OCI-M2 (cell line): ENCODE measurements around the gene LCN2.
A peak's percentile ranks its signal among the peaks of the same experiment; 100 is the strongest.

ENCODE experiments used
- DNase-seq: peaks from one replicate; lab custom pipeline; 2025; ENCODE audit not compliant: unreplicated experiment; lab: John Stamatoyannopoulos, UW

LCN2 gene

DNA sequence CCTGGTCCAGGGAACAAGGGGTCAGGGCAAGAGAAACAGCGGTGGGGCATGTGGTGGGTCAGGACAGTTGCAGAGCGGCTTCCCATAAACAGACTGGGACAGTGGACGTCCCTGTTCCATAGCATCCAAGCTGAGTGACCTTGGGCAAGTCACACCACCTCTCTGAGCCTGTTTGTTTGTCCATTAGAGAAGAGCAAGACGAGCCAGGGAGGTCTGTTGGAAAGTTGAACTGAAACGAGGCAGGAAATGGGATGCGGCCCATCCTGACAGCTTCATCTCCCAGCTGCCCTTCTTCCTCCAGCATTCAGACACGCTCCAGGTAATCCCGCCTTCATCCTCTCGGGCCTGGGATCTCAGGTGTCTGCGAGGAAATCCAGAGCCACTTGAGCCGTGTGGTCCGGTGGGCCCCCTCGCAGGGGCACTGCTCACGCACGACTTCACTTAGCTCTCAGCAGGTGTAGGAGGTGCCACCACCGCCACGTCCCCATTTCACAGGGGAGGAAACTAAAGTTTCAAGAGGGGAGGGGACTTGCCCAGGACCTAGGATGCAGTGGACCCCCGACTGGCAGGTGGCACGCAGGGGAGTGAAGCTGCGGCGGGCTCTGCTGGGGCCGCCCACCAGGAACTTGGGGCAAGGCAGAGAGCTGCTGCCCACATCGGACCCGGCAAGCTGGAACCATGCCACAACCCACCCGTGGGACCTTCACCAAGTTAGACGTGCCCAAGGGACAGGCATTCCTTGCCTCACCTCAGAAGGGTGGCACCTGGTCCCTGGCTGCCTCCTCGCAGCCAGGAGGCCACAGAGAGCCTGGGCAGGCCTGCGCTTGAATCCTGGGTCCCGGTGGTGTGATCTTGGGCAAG lies 34.7 kb upstream of the LCN2 start:
- no peak for DNase-seq

DNA sequence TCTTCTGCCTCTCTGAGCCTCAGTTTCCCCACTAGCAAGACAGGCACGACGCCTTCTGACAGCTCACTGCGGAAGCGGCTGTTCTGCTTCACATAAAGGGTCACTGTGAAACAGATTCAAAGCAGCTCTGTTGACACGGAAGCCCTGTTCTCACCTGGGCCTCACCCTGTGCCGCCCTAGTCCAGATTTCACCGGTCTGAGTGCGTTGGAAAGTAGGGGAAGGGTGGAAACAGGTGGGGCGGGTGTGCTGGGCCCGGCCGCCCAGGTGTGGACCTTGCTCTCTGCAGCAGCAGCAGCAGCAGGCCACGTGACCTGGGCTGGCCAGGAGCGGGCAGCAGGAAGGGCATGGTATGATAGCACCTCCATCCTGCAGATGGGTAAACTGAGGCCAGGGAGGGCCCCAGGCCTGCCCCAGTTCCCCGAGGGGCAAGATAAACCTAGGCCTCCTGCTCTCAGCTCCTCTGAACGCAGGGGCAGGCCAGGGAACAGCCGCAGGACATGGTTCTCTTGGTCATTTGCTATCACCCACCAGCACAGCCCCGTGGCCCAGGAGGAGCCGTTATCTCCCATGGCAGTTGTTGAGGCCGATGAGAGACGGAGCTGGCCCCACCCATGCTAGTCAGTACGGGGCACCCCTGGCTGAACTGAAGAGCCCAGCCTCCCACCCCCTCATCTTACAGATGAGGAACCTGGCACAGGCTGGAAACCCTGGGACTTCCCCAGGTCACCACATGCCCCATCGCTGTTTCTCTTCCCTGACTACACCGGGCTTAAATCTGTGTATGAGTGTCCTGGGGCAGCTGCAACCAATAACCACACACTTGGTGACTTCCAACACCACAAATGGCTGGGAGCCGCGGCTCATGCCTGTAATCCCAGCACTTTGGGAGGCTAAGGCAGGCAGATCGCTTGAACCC lies 33.8 kb upstream of the LCN2 start:
- peak; percentile 51 for DNase-seq

DNA sequence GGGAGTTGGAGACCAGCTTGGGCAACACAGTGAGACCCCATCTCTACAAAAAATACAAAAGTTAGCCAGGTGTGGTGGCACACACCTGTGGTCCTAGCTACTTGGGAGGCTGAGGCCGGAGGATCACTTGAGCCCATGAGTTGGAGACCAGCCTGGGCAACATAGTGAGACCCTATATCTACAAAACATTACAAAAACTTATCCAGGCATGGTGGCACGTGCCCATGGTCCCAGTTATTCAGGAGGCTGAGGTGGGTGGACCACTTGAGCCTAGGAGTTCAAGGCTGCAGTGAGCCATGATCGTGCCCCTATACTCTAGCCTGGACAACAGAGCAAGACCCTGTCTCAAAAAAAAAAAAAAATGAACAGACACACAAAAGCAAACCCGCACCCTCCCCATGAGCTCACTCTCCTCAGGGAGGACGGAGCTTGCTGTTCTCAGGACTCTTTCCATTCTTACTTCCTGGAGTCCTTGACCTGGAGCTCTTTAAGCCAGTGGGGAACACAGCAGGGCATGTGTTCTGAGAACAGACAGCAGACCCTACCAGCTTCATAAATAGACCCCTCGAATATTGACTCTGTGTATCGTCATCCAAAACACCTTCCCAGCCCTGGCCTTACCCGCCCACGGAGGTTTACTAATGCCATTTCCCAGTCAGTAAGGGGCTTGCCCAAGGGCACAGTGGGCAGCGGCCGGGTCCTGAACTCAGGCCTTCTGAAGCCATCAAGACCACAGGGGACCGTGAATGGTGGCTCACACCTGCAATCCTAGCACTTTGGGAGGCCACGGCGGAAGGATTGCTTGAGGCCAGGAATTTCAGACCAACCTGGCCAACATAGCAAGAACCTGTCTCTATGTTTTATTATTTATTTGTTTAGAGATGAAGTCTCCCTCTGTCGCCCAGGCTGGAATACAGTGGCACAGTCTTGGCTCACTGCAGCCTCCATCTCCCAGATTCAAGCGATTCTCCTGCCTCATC lies 32.9 kb upstream of the LCN2 start:
- no peak for DNase-seq

DNA sequence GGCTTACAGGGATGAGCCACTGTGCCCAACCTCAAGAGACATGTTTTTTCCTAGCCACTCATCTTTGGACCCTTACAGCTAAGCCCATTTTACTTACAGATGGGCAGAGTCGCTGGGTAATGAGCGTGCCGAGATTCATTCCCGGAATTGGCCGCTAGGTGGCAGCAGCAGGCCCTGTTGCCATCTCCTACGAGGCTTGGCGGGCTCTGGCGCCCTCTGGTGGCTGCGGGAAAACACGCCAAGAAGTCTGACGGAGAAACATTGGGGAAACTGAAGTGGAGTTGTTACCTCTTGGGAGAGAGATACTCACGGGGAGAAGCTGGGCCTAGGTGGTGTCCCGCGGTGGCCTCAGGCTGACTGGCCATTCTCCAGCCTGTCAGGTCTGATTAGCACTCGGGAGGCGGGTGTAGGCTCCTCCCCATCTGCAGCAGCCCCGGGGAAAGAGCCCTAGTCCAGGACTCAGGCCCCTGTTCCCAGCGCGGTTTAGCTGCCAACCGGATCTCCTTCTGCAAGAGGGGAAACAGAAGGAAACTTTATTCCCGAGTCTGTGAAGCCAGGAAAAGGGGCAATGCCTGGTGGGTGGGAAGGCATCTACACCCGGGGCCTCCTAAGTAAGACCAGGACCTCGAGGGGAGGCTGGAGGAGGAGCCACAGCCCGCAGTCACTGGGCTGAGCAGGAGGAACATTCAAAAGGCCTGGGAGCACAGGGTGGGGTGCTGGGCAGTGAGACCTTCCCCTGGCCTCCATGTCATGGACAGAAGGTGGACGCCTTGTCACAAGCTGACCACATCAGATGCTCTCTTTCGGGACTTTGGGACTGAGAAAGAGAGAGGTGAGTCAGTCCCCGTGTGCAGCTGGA lies 31.4 kb upstream of the LCN2 start:
- peak; percentile 63 for DNase-seq

DNA sequence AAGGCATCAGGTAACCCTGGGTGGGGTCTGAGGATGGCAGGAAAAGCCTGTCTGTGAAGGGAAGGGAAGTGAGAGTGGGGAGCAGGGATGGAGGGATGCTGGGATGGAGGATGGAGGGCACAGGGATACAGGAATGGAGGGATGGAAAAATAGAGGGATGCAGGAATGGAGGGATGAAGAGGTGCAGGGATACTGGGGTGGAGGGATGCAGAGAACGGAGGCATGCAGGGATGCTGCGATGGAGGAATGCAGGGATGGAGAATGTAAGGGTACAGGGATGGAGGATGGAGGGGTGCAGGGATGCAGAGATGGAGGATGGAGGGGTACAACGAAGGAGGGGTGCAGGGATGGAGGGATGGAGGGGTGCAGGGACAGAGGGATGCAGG lies 30.8 kb upstream of the LCN2 start:
- no peak for DNase-seq

DNA sequence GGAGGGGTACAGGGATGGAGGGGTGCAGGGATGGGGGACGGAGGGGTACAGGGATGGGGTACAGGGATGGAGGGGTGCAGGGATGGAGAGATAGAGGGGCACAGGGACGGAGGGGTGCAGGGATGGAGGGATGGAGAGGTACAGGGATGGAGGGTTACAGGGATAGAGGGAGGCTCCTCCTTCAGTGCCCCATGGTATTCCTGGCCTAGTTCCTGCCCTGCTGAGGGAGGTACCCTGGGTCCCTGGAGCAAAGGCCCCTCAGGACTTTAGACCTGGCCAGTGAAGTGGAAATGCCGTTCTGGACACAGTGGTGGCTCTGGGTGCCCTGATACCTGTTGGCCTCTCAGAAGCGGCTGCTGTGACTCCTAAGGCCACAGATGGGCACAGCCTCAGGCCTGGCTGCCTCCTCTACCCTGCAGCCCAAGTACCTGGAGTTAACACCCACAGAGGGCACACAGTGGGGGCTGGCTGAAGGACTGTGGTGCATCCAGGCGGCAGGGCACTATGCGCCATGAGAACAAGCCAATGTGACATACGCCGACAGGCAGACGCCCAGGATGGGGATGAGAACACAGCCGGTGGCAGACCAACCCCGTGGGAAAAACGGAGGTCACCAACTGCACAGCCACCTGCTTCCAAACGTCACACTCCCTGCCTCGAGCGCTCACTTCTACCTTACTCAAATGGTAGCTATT lies 30.1 kb upstream of the LCN2 start:
- no peak for DNase-seq

DNA sequence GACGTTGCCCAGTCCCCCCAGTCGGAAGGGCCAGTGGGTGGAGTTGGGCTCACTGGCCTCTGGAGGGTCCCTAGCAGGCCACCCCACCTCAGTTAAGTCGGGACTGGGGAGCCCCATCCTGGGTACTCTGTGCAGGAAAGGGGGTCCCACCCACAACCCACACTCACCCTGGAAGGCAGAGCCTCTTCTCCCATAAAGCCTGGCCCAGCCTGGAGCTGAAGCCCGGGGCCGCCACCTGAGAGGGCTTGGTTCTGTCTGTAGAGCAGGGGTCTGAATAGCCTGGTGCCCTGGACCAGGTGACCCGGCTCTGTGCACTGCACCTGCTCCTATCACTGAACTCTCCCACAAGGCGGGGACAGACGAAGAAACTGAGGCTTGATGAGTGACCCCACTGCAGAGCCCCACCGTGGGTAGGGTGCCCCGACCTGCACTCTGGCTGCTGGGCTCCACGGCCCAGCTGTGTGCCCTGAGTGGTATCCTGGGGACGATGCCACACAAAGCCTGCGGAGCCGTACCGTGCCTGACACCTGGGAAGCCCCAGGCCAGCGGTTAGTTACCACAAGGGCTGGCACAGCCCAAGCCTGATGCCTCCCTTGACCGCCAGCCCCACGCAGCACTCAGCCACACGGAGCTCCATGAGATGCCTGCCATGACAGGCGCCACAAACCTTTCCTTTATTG lies 29.1 kb upstream of the LCN2 start:
- DNase-seq: no peak

DNA sequence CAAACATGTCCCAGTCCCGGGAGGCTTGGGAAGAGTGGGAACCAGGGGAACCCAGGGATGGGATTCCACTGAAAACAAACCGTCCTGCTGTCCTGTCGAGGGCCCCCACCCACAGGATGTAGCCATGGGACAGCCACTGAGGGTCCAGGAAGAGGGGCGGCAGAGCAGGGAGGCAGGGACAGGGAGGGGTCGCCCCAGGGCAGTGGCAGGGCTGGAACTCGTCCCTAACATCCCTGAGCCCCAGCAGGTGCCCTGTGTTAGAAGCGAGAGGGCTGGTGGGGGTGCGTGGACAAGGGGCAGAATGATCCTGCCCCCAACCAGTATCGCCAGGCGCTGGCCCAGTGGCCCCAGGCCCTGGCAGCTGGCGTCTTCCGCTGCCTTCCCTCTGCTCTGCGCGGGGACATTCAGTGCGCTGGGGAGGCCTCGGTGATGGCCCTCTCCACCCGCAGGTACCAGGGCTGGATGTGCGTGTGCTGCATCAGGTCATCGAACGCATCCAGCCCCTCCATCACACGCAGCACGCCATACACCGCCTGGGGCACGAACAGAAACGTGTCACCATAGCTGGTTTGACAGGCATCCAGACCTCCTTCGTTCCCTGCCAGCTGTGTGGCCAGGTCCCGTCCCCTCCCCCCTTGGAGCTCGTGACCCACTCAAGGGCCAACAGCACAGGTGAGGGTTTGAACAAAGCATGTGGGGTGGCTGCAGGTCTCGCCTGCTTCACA lies 28.4 kb upstream of the LCN2 start:
- no peak for DNase-seq

DNA sequence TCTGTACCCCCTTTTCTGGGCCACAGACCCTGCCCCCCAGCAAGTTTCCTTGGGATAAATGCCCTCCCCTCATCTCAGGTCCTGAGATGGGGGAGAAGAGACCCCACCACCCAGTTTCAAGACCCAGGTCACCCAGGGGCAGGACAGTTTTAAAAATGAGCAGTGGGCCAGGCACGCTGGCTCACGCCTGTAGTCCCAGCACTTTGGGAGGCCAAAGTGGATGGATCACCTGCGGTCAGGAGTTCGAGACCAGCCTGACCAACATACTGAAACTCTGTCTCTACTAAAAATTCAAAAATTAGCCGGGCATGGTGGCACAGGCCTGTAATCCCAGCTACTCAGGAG lies 27.8 kb upstream of the LCN2 start:
- no peak for DNase-seq

DNA sequence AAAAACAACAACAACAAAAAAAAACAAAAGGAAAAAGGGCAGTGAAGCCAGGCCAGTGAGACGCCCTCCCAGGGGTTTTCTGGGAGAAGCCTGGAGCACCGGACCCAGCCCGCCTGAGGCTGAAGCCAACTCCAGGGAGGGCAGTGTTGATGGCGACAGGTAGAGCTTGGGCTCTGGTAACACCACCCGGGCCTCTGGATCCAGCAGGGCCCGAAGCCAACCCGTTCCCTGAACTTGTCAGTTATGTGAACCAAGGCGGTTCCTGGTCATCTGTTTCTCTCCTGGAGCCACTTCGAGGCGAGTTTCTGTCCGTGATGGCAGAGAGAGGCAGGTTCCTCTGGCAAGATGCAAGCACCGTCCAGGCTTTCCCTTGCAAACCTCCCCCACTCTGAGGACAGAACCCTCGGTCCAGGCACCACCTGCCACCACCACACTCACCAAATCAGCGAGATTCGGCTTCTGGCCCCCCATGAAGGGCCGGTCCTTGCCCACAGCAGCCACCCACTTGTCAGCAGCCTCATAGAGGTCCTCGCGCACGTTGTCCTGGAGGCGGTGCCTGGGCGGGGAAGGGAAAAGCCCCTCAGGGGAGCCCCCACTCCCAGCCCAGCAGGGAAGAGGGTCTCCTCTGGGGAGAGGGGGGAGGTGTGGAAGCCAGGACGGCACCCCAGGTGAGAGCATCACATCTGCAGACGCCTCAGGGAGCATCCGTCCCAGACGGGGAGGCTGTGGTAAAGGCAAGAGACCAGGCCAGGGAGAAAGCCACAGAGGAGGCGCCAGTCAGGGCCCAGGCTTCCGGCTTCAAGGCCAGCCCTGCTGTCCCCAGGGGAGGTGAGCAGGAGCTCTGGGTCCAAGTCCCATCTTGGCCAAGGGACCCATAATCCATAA lies 27.1 kb upstream of the LCN2 start:
- DNase-seq: no peak

DNA sequence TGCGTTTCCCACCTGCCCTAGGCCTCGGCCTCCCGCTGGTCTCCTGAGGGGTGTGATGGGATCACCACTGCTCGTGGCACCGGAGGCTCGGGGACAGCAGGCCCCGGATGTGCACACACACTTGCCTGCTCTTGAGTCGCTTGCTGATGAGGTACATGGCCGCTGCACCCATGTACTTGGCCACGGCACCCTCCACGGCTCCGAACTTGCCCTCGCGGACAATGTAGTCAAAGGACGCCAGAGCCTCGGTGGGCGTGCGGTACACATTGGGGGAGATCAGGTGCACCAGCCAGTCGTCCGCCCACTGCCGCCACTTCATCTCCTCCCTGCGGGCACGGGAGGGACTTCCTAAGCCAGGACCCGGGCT lies 26.5 kb upstream of the LCN2 start:
- no peak for DNase-seq

DNA sequence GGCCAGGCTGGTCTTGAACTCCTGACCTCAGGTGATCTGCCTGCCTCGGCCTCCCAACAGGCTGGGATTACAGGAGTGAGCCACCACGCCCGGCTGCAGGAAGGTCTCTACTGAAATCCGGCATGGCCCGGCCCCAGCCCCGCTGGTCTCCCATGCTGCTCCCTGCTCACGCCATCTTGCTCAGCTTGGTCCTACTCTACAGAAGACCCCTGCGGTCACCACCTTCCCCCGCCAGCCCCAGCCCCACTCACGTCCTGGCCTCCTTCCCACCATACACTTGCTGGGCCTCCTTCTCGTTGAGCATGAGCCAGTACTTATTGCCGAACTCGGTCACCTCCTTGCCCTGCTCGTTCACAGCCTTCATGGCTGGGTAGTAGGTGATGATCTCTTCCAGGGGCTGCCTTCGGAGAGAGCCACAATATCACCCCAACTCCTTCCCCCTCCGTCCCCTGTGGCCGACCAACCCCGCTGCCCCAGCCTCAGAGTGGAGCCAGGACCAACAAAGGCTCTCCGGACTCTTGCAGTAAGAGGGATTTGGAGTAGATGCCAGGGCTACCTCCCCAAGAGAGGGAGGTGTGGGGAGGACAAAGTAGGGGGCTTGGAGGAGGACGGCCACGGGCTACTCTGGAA lies 25.7 kb upstream of the LCN2 start:
- no peak for DNase-seq

DNA sequence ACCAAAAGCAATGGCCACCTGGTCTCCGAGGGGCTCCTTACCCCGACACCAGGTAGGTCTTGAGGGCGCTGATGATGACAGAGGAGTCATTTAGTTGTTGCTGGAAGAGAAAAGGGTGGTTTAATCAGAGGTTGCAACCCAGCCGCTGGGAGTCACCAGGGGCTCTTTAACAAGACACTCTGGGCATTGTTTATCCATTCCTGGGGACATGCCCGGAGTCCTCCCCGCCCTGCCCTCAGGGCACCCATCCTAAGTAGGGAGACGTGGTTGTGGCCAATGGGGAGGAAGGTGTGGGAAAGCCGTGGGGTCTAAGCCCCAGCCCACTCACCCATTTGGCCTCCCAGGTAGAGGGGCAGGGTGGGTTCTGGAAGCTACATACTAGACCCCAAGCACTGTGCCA lies 24.8 kb upstream of the LCN2 start:
- DNase-seq: no peak

DNA sequence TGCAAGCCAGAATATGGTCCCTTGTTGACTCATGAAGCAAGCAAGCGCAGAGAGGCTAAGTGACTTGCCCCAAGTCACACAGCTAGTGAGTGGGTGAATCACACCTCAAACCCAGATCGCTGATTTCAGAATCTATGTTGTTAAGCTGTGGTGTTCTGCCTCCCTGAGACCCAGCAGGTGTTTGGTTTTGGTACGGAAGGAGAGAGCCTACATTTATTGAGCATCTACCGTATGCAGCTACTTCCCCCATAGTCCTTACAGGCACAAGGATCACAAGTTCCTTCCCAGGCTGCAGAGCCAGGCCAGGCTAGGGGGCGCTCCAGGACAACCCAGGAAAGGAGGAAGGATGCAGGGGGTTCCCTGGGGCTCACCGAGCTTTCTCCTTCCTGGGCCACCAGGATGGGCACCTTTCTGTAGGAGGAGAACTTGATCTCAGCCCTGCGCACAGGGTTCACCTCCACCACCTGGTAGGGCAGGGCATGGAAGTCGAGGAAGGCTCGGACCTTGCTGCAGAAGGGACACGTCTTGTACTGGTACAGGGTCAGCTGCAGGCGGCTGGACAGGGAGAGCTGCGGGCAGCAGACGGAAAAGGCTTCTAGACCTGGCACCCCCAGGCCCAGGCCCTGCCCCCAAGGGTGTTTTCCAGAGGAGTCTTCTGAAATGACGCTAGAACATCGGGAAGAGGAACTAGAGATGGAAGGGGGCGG lies 24.2 kb upstream of the LCN2 start:
- DNase-seq: peak; percentile 2

DNA sequence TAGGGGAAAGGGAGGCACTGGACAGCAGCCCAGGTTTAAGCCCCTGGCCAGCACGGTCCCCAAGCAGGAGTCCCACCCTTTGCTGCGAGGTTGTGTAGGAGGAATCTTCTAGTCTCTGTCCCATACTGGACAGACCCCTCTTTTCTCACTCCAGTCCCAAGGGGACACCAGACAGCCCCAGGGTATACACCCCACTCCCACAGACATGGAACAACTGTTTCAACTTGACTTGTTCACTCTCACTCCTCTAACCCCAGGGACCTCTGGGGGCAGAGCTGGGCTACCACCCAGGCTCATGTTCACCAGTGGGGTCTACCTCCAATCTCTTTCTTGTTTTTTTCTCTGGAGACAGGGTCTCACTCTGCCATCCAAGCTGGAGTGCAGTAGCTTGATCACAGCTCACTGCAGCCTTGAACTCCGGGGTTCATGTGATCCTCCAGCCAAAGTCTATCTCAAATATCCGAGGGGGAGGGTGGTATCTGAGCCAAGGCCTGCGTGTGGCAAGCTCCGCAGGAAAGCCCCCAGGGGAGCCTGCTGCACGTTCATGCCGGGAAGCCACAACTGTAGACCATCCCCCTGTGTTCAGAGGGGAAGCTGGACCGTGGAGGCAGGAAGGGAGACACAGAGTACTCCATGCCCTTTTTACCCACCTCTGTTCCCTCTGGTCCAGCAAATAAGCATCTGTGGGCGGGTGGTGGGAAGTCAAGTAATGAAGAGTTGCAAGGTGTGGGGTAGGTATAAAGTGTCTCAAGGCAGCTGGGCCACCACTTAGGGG lies 23.5 kb upstream of the LCN2 start:
- no peak for DNase-seq

DNA sequence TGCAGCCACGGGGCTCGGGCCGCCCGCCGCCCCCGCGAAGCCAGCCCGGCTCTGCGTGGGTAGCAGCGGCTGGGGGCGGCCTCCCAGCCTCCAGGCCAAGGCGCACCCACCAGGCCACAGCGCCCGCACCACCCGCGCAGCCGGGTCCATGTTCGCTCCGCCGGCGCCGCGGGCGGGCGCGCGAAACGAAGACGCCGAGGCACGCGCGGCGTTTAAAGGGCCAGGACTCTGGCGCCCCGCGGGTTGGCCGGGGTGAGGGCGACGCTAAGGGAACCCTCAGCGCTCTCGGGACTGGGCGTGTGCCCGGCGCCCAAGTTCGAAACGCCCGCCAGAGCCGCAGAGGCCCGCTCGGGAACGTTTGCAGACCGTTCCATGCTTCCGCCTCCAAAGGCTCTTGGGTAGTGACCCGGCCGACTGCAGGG lies 21.7 kb upstream of the LCN2 start, which contains the start of gene PTGES2:
TSS of gene PTGES2 (minus strand) at position 162 of the 422 bp plus-strand sequence. CDS start at position 150, 12 bp downstream.
- no peak for DNase-seq
